K562 (cell line): ENCODE data around the gene POLR3A. TPM values are rescaled to one million over a fixed set of nuclear protein-coding genes. Genes with fewer than 3 reads are reported as not detected.

Experiments
- CREB1 ChIP-seq, 2 experiments: sonication (generic) in 1 of 2; formaldehyde crosslinking in 1 of 2; IDR thresholded peaks; 2 replicates each; pipeline versions ENCODE4 v1.6.1 to v1.8.0; 2012 to 2022; ENCODE audit warnings: inconsistent platforms in 1 of 2, mild to moderate bottlenecking in 1 of 2, missing genetic modification reagents in 1 of 2, moderate library complexity in 1 of 2
- MYBL2 ChIP-seq, 2 experiments: fragments of 450-650 bp in 1 of 2; sonication (generic) in 1 of 2; formaldehyde crosslinking in 1 of 2; IDR thresholded peaks; 2 replicates each; pipeline versions ENCODE4 v1.6.1 to v1.8.1; 2017 to 2022; ENCODE audit warnings: borderline replicate concordance in 1 of 2, inconsistent platforms in 1 of 2, low read depth in 1 of 2, mild to moderate bottlenecking in 1 of 2, missing genetic modification reagents in 1 of 2, moderate library complexity in 1 of 2
- RCOR1 ChIP-seq, 2 experiments: IDR thresholded peaks; 2 replicates each; pipeline ENCODE4 v1.6.1; 2012; ENCODE audit warnings: low read depth in 2 of 2, low read length in 2 of 2, borderline replicate concordance in 1 of 2, improper control_type of control experiment in 1 of 2
- ZNF764 ChIP-seq: fragments of 250-450 bp; sonication (Bioruptor Pico); IDR thresholded peaks from 2 replicates; pipeline ENCODE4 v1.4.0; 2020; ENCODE audit warnings: low read depth, mild to moderate bottlenecking, moderate library complexity
- polyA plus RNA-seq, 8 experiments: library from polyadenylated mRNA; depleted of rRNA in 4 of 8; stranded (reverse) in 5 of 8; unstranded in 3 of 8; fragments of >200 nt; fragmentation: Nextera tagmentation in 2 of 8; fragmentation: Illumina TruSeq in 1 of 8; extraction: Ambion mirVana in 2 of 8; extraction: Trizol in 1 of 8; gene quantifications; 2 replicates each; pipeline versions ENCODE4 v1.2.1 to v1.2.3, GENCODE V29; 2011 to 2014; ENCODE audit warnings: inconsistent platforms in 1 of 8, missing spikeins in 1 of 8
- total RNA-seq, 7 experiments: library from RNA; depleted of rRNA in 6 of 7; stranded (reverse); fragments of >200 nt in 6 of 7; fragmentation: Illumina TruSeq in 2 of 7; extraction: Trizol in 2 of 7; gene quantifications; 2 replicates each; pipeline versions ENCODE4 v1.2.1 to v1.2.3, GENCODE V29; 2011 to 2021; ENCODE audit warnings: low replicate concordance in 1 of 7
- TF ChIP-seq, protein P1 (sequence below): fragments of 250-450 bp; sonication (Bioruptor Pico); IDR thresholded peaks from 2 replicates; pipeline ENCODE4 v1.5.0; 2021; ENCODE audit warnings: mild to moderate bottlenecking, borderline replicate concordance
- TF ChIP-seq, protein P2 (sequence below), 2 experiments: fragments of 450-650 bp; formaldehyde crosslinking in 1 of 2; IDR thresholded peaks; 2 replicates each; pipeline versions ENCODE4 v1.4.0 to v1.6.1; 2014 to 2020; ENCODE audit warnings: mild to moderate bottlenecking in 2 of 2, borderline replicate concordance in 1 of 2, low read depth in 1 of 2

The POLR3A gene
- total and polyA plus RNA-seq, 9 of the 15 experiments (the other 6 are each of a cell fraction or from before 2014, with no cell fraction given), result 14.9 to 37.0 (median 26.7) TPM

GRCh38 chr10:77974396-77975074 is 54.8 kb downstream of the POLR3A start (continued):
- TF ChIP-seq, protein P1, sequence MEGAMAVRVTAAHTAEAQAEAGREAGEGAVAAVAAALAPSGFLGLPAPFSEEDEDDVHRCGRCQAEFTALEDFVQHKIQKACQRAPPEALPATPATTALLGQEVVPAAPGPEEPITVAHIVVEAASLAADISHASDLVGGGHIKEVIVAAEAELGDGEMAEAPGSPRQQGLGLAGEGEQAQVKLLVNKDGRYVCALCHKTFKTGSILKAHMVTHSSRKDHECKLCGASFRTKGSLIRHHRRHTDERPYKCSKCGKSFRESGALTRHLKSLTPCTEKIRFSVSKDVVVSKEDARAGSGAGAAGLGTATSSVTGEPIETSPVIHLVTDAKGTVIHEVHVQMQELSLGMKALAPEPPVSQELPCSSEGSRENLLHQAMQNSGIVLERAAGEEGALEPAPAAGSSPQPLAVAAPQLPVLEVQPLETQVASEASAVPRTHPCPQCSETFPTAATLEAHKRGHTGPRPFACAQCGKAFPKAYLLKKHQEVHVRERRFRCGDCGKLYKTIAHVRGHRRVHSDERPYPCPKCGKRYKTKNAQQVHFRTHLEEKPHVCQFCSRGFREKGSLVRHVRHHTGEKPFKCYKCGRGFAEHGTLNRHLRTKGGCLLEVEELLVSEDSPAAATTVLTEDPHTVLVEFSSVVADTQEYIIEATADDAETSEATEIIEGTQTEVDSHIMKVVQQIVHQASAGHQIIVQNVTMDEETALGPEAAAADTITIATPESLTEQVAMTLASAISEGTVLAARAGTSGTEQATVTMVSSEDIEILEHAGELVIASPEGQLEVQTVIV (CRISPR knock-in tag), result no peak
- TF ChIP-seq MYBL2 (IDR thresholded peaks at IDR 0.05; ENCODE audit: low read depth), result no peak
- TF ChIP-seq MYBL2 (CRISPR knock-in tag; IDR thresholded peaks at IDR 0.05; ENCODE audit: borderline replicate concordance), result no peak
- 0 out of 2 replicates have a peak, but pooled peaks have one; percentile 14 for TF ChIP-seq CREB1 (IDR thresholded peaks at IDR 0.05)
- no peak for TF ChIP-seq CREB1 (CRISPR knock-in tag; IDR thresholded peaks at IDR 0.05)
- peak in 1 of 2 experiments; percentile 27; a peak in 1 of 4 replicates for TF ChIP-seq RCOR1 (IDR thresholded peaks at IDR 0.05; ENCODE audit: borderline replicate concordance in 1 of 2, low read depth in 2 of 2, low read length in 2 of 2)
- TF ChIP-seq, protein P2, sequence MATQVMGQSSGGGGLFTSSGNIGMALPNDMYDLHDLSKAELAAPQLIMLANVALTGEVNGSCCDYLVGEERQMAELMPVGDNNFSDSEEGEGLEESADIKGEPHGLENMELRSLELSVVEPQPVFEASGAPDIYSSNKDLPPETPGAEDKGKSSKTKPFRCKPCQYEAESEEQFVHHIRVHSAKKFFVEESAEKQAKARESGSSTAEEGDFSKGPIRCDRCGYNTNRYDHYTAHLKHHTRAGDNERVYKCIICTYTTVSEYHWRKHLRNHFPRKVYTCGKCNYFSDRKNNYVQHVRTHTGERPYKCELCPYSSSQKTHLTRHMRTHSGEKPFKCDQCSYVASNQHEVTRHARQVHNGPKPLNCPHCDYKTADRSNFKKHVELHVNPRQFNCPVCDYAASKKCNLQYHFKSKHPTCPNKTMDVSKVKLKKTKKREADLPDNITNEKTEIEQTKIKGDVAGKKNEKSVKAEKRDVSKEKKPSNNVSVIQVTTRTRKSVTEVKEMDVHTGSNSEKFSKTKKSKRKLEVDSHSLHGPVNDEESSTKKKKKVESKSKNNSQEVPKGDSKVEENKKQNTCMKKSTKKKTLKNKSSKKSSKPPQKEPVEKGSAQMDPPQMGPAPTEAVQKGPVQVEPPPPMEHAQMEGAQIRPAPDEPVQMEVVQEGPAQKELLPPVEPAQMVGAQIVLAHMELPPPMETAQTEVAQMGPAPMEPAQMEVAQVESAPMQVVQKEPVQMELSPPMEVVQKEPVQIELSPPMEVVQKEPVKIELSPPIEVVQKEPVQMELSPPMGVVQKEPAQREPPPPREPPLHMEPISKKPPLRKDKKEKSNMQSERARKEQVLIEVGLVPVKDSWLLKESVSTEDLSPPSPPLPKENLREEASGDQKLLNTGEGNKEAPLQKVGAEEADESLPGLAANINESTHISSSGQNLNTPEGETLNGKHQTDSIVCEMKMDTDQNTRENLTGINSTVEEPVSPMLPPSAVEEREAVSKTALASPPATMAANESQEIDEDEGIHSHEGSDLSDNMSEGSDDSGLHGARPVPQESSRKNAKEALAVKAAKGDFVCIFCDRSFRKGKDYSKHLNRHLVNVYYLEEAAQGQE (IDR thresholded peaks at IDR 0.05; ENCODE audit: borderline replicate concordance), result peak; percentile 86
- TF ChIP-seq, protein P2 (CRISPR knock-in tag; IDR thresholded peaks at IDR 0.05; ENCODE audit: low read depth), result no peak
- TF ChIP-seq ZNF764 (CRISPR knock-in tag), result peak; percentile 93
- TF ChIP-seq, all 486 proteins: peak for 24
